Naive thymus-derived CD8-positive, alpha-beta T cell (primary cell): ENCODE data around the gene IGSF9. TPM values are rescaled to one million over a fixed set of nuclear protein-coding genes. Genes with fewer than 3 reads are reported as not detected.
A peak's percentile ranks its signal among the peaks of the same experiment; 100 is the strongest.
"Not testable (repeated sequence)": the region's sequence is repeated elsewhere in the genome, so short reads cannot be mapped to it uniquely, and the experiment has no call there.

Source experiments
- ATAC-seq, 2 donors: fragments of 150-1000 bp; cut with Tn5 transposase in 1 of 2; sonication (Bioruptor Pico), chemical (Tn5 transposase) in 1 of 2; 1 replicate in 1 of 2; 2 replicates in 1 of 2; pipeline ENCODE4 v1.10.0; 2021; ENCODE audit warnings: mild to moderate bottlenecking in 2 of 2, moderate library complexity in 2 of 2
- POLR2A ChIA-PET: fragments of 350-600 bp; sonication (Branson Sonifier 250); formaldehyde crosslinking; loops from one replicate; lab custom pipeline; 2021; ENCODE audit warnings: antibody characterized with exemption; lab: Charles Lee
- DNase-seq, 10 donors: peaks; one replicate each; pipeline versions ENCODE4 v3.0.0 to v3.0.0-alpha.2; 2020 to 2022
- H3K27ac Mint-ChIP-seq, 10 donors: one replicate each; pipeline ENCODE4 v1.8.0; 2020 to 2022; ENCODE audit warnings: mild to moderate bottlenecking in 10 of 10, mixed read lengths in 10 of 10, moderate library complexity in 4 of 10, inconsistent platforms in 1 of 10
- H3K27me3 Mint-ChIP-seq, 5 donors: one replicate each; pipeline ENCODE4 v1.8.0; 2021 to 2022; ENCODE audit warnings: mixed read lengths in 5 of 5
- H3K36me3 Mint-ChIP-seq, 3 donors: one replicate each; pipeline ENCODE4 v1.8.0; 2020 to 2022; ENCODE audit warnings: mixed read lengths in 3 of 3, mild to moderate bottlenecking in 2 of 3, inconsistent platforms in 1 of 3
- H3K4me1 Mint-ChIP-seq, 4 donors: one replicate each; pipeline ENCODE4 v1.8.0; 2021 to 2022; ENCODE audit warnings: mixed read lengths in 4 of 4
- H3K4me3 Mint-ChIP-seq, 10 donors: one replicate each; pipeline ENCODE4 v1.8.0; 2020 to 2022; ENCODE audit warnings: mild to moderate bottlenecking in 10 of 10, mixed read lengths in 10 of 10, moderate library complexity in 6 of 10, inconsistent platforms in 1 of 10
- H3K9me3 Mint-ChIP-seq, 9 donors: one replicate each; pipeline ENCODE4 v1.8.0; 2020 to 2022; ENCODE audit warnings: mixed read lengths in 9 of 9, mild to moderate bottlenecking in 3 of 9, inconsistent platforms in 1 of 9, moderate library complexity in 1 of 9
- polyA plus RNA-seq, 3 donors: library from polyadenylated mRNA; unstranded; fragments of 300-500 nt; fragmentation: Illumina TruSeq; gene quantifications; one replicate each; pipeline ENCODE4 v1.2.3, GENCODE V29; 2021
- total RNA-seq, 8 experiments: library from RNA in 2 of 8; stranded (reverse) in 2 of 8; gene quantifications; one replicate each; pipeline ENCODE4 v1.2.3 and lab custom pipeline; 2021 to 2026

IGSF9 gene
- total and polyA plus RNA-seq, 5 experiments from 2014 or later = 0.16 to 0.21 TPM; not detected in 3

GRCh38 chr1:159908031-159908940, 37.1 kb downstream of the IGSF9 start:
- POLR2A ChIA-PET = interaction anchor here (4.2 kb wide), 1 partner anchor 16 kb away, joined by 20 read pairs; the partner anchor contains the start of gene TAGLN2
- peaks cover 30 to 56% (median 54%) of the 10 kb centered on the region in 4 donors for H3K4me1 Mint-ChIP-seq
- H3K4me3 Mint-ChIP-seq = no peak overlapping the region
- no peaks in the 10 kb centered on the region for H3K27me3 Mint-ChIP-seq
- peaks cover 0 to 5% (median 0%) of the 10 kb centered on the region in 9 donors for H3K9me3 Mint-ChIP-seq
- ATAC-seq (no peak), DNase-seq (no peak)
- H3K27ac Mint-ChIP-seq = peak overlapping the region; percentile 56 to 94 (median 76)
- H3K36me3 Mint-ChIP-seq = no peaks in the 10 kb centered on the region

- H3K4me1 Mint-ChIP-seq = peaks cover 25 to 42% (median 41%) of the 10 kb centered on the region in 4 donors
- DNase-seq (no peak), ATAC-seq (no peak)
- no peaks in the 10 kb centered on the region for H3K27me3 Mint-ChIP-seq
- H3K4me3 Mint-ChIP-seq = no peak overlapping the region
- H3K9me3 Mint-ChIP-seq = peaks cover 0 to 5% (median 0%) of the 10 kb centered on the region in 9 donors
- no peaks in the 10 kb centered on the region for H3K36me3 Mint-ChIP-seq
- H3K27ac Mint-ChIP-seq = peak overlapping the region in 8 of 10 donors; percentile 11 to 87 (median 75)
- POLR2A ChIA-PET = interaction anchor here (0.8 to 4.2 kb wide), 2 partner anchors 15 to 18 kb away, joined by 3 to 20 read pairs; partner anchors contain the start of gene TAGLN2
Measured at GRCh38 chr1:159906960-159907359, 38.5 kb downstream of the IGSF9 start.

GRCh38 chr1:159904036-159904435, 41.4 kb downstream of the IGSF9 start:
- H3K9me3 Mint-ChIP-seq, POLR2A ChIA-PET, H3K36me3 Mint-ChIP-seq, H3K4me3 Mint-ChIP-seq, ATAC-seq, H3K27ac Mint-ChIP-seq, H3K27me3 Mint-ChIP-seq, DNase-seq: not testable (repeated sequence)
- H3K4me1 Mint-ChIP-seq = peaks cover 13 to 19% (median 16%) of the 10 kb centered on the region in 4 donors

- Mint-ChIP-seq H3K9me3 (peaks cover 0 to 5% (median 0%) of the 10 kb centered on the region in 9 donors), H3K4me1 (peaks cover 9 to 18% (median 14%) of the 10 kb centered on the region in 4 donors)
- POLR2A ChIA-PET = no interaction called here
Measured at GRCh38 chr1:159902541-159902940, 42.9 kb downstream of the IGSF9 start.

GRCh38 chr1:159900755-159901360, 44.6 kb downstream of the IGSF9 start:
- Mint-ChIP-seq H3K9me3 (peaks cover 0 to 5% (median 0%) of the 10 kb centered on the region in 9 donors), H3K4me1 (peaks cover 0 to 13% (median 9%) of the 10 kb centered on the region in 4 donors), H3K4me3 (no peak overlapping the region), H3K27me3 (no peaks in the 10 kb centered on the region), H3K27ac (peak overlapping the region in 1 of 10 donors; percentile 28), H3K36me3 (no peaks in the 10 kb centered on the region)
- no peak for ATAC-seq
- POLR2A ChIA-PET = interaction anchor here (0.9 to 1.1 kb wide), 2 partner anchors 11 to 25 kb away, joined by 3 to 6 read pairs; partner anchors contain the start of gene TAGLN2
- no peak for DNase-seq

More at GRCh38 chr1:159902541-159902940, 42.9 kb downstream of the IGSF9 start:
- DNase-seq (no peak), ATAC-seq (no peak)
- Mint-ChIP-seq H3K4me3 (no peak overlapping the region), H3K36me3 (no peaks in the 10 kb centered on the region), H3K27me3 (no peaks in the 10 kb centered on the region), H3K27ac (no peak overlapping the region)

GRCh38 chr1:159900086-159900680, 45.2 kb downstream of the IGSF9 start, which contains the start of gene CFAP45:
Gene CFAP45 (minus strand): TSS chr1:159900165. CDS start chr1:159900098, 67 bp downstream.
- H3K36me3 Mint-ChIP-seq = no peaks in the 10 kb centered on the region
- ATAC-seq (no peak), DNase-seq (no peak)
- POLR2A ChIA-PET = interaction anchor here (0.9 to 1.1 kb wide), 2 partner anchors 10 to 25 kb away, joined by 3 to 6 read pairs; partner anchors contain the start of gene TAGLN2
- peaks cover 0 to 5% (median 0%) of the 10 kb centered on the region in 9 donors for H3K9me3 Mint-ChIP-seq
- peak within 1 kb of the TSS in 4 of 10 donors; percentile 56 to 80 (median 70) for H3K27ac Mint-ChIP-seq
- no peak within 1 kb of the TSS for H3K4me3 Mint-ChIP-seq
- no peaks in the 10 kb centered on the region for H3K27me3 Mint-ChIP-seq
- H3K4me1 Mint-ChIP-seq = peaks cover 0 to 13% (median 9%) of the 10 kb centered on the region in 4 donors

- H3K4me3 Mint-ChIP-seq, H3K9me3 Mint-ChIP-seq, DNase-seq, H3K27me3 Mint-ChIP-seq, ATAC-seq, H3K36me3 Mint-ChIP-seq, POLR2A ChIA-PET: not testable (repeated sequence)
- H3K27ac Mint-ChIP-seq = peak overlapping the region in 3 of 10 donors; percentile 41 to 80 (median 56)
- peaks cover 0 to 13% (median 9%) of the 10 kb centered on the region in 4 donors for H3K4me1 Mint-ChIP-seq
Measured at GRCh38 chr1:159899634-159900033, 45.8 kb downstream of the IGSF9 start.

GRCh38 chr1:159898527-159898926, 46.9 kb downstream of the IGSF9 start:
- Mint-ChIP-seq H3K9me3 (peaks cover 0 to under 1% (median 0%) of the 10 kb centered on the region in 9 donors), H3K27ac (peak overlapping the region in 1 of 10 donors; percentile 74), H3K4me3 (no peak overlapping the region), H3K27me3 (no peaks in the 10 kb centered on the region), H3K36me3 (no peaks in the 10 kb centered on the region), H3K4me1 (peaks cover 0 to 13% (median 9%) of the 10 kb centered on the region in 4 donors)
- DNase-seq (no peak), ATAC-seq (peak in 1 of 2 donors; percentile 27)
- POLR2A ChIA-PET = no interaction called here

- H3K9me3 Mint-ChIP-seq = no peaks in the 10 kb centered on the region
- POLR2A ChIA-PET = no interaction called here
- ATAC-seq (no peak), DNase-seq (no peak)
- H3K4me3 Mint-ChIP-seq = no peak overlapping the region
- H3K36me3 Mint-ChIP-seq = no peaks in the 10 kb centered on the region
- peaks cover 0 to 13% (median 10%) of the 10 kb centered on the region in 4 donors for H3K4me1 Mint-ChIP-seq
- peak overlapping the region in 1 of 10 donors; percentile 35 for H3K27ac Mint-ChIP-seq
- H3K27me3 Mint-ChIP-seq = no peaks in the 10 kb centered on the region
Measured at GRCh38 chr1:159897962-159898361, 47.5 kb downstream of the IGSF9 start.

GRCh38 chr1:159896546-159896930, 48.9 kb downstream of the IGSF9 start:
- H3K4me1 Mint-ChIP-seq = peaks cover 0 to 16% (median 13%) of the 10 kb centered on the region in 4 donors
- ATAC-seq (no peak), DNase-seq (no peak)
- no peak overlapping the region for H3K4me3 Mint-ChIP-seq
- peak overlapping the region in 3 of 10 donors; percentile 4 to 52 (median 6) for H3K27ac Mint-ChIP-seq
- POLR2A ChIA-PET = no interaction called here
- no peaks in the 10 kb centered on the region for H3K27me3 Mint-ChIP-seq
- H3K36me3 Mint-ChIP-seq = no peaks in the 10 kb centered on the region
- H3K9me3 Mint-ChIP-seq = no peaks in the 10 kb centered on the region

GRCh38 chr1:159895836-159896545, 49.4 kb downstream of the IGSF9 start:
- no peak overlapping the region for H3K4me3 Mint-ChIP-seq
- no peaks in the 10 kb centered on the region for H3K9me3 Mint-ChIP-seq
- DNase-seq (no peak), ATAC-seq (no peak)
- no peaks in the 10 kb centered on the region for H3K27me3 Mint-ChIP-seq
- peaks cover 0 to 18% (median 15%) of the 10 kb centered on the region in 4 donors for H3K4me1 Mint-ChIP-seq
- POLR2A ChIA-PET = no interaction called here
- no peaks in the 10 kb centered on the region for H3K36me3 Mint-ChIP-seq
- H3K27ac Mint-ChIP-seq = peak overlapping the region in 3 of 10 donors; percentile 4 to 62 (median 6)
